ENCODE data around the gene FNBP1. TPM values are rescaled to one million over a fixed set of nuclear protein-coding genes. Genes with fewer than 3 reads are reported as not detected.

FNBP1 gene
- total and polyA plus RNA-seq, 10 of the 15 experiments (the other 5 are each of a cell fraction or from before 2014, with no cell fraction given) = 64.5 to 353 (median 179) TPM

DNA sequence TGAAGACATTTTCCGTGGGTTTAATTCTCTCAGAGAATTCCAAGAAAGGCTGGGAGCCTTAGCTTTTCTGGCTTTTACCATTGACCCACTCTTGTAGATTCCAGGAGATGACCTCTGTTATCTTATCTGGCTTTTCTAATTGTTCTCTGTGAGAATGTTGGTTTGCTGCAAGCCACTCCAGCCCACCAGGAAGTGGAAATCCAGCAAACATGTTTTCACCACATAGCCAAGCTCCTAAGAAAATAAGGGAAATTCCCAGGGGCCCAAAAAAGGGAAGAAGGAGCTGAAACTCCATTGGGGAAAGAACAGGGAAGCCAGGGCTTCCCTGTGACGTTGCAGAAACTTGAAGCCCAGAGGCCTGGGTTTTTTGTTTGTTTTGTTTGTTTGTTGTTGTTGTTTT is 30.4 kb upstream of the FNBP1 start (continued):
- TF ChIP-seq USF1 (IDR thresholded peaks at IDR 0.05; ENCODE audit: borderline replicate concordance, extremely low read length, insufficient read depth, low read depth, low read length) (no peak), SMARCA5 (IDR thresholded peaks at IDR 0.05) (0 out of 2 replicates have a peak, but pooled peaks have one; percentile 22)

DNA sequence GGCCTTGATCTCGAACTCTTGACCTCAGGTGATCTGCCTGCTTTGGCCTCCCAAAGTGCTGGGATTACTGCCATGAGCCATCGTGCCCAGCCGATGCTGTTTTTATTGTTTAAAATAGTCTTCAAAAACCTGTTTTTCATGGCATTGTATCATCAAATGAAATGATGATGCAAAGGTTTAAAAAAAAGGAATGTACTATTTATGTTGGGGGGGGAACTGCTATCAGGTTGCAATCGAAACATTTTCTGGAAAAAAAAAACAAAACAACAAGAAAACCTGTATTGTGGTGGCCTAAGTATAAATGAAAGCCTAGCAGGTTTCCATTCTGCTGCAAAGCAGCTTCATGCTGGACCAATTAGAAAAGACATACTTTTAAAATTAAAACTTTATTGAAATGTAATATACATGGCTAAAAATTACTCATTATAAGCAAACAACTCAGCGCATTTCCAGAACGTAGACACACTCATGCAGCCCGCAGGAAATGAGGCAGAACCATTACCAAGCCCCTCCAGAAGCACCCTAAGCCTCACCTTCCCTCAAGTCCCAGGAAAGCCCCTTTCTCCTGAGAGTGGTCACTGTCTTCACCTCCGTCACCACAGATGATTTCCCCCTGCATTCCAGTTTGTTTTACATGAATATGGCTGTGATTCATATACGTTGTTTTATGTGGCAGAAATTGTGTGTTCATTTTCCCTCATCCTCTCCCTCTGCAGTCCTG is 29.7 kb upstream of the FNBP1 start:
- H3K4me3 ChIP-seq = peak overlapping the region; percentile 37; the same call in 1 of the 2 replicates
- intact Hi-C loops (cut with micrococcal nuclease; ENCODE audit: unreplicated experiment) = no loop called here
- H3K27ac ChIP-seq (ENCODE audit: control insufficient read depth, insufficient read depth) = peak overlapping the region; percentile 89
- H3K9me3 ChIP-seq (replicated peaks; ENCODE audit: control insufficient read depth, insufficient read depth, low read length) = no peaks in the 10 kb centered on the region
- no peaks in the 10 kb centered on the region; the same call in 1 of the 2 replicates for H4K20me1 ChIP-seq (ENCODE audit: control insufficient read depth, insufficient read depth)
- DNase-seq (ENCODE audit: low read depth, low spot score) (peak; percentile 53), FAIRE-seq (peak; percentile 85), ATAC-seq (peak; percentile 94)
- POLR2A ChIA-PET = no interaction called here
- SMC1A ChIA-PET (ENCODE audit: uncharacterized antibody, unreplicated experiment) = interaction anchor here (1.8 kb wide), 1 partner anchor 28 kb away, joined by 6 read pairs; no protein-coding TSS in a partner anchor
- H3K9ac ChIP-seq (ENCODE audit: control insufficient read depth, insufficient read depth, low read length) = peak overlapping the region; percentile 11; the same call in 1 of the 2 replicates
- H3K27me3 ChIP-seq (replicated peaks in 1 of 2; ENCODE audit: control insufficient read depth in 2 of 2, insufficient read depth in 2 of 2, low read length in 1 of 2) = no peaks in the 10 kb centered on the region
- H3K4me2 ChIP-seq (ENCODE audit: control insufficient read depth, insufficient read depth) = peak overlapping the region; percentile 50
- RAD21 ChIA-PET (ENCODE audit: unreplicated experiment) = no interaction called here
- no peak overlapping the region for H2AFZ ChIP-seq (ENCODE audit: control insufficient read depth, low read depth, low read length)
- no TSS peak for BruUV-seq (replicated peaks)
- H3K36me3 ChIP-seq (ENCODE audit: control insufficient read depth in 2 of 2, insufficient read depth in 2 of 2, low read length in 1 of 2) = peaks cover 2 to 5% of the 10 kb centered on the region in 2 experiments; a peak in 3 of 4 replicates
- H3K79me2 ChIP-seq (ENCODE audit: control insufficient read depth, insufficient read depth, low read length) = peaks cover 60% of the 10 kb centered on the region
- in situ Hi-C loops (cut with MboI) = no loop called here
- 58% methylated on average over 9 of the region's 9 CpGs for WGBS (ENCODE audit: insufficient coverage, insufficient replicate concordance, low lambda C conversion rate, missing lambda C conversion rate)
- CTCF ChIA-PET = interaction anchor here (2.3 kb wide), 1 partner anchor 188 kb away, joined by 9 read pairs; no protein-coding TSS in a partner anchor
- H3K4me1 ChIP-seq (ENCODE audit: control insufficient read depth, insufficient read depth, low read length) = peaks cover 19% of the 10 kb centered on the region
- TF ChIP-seq, protein P1, sequence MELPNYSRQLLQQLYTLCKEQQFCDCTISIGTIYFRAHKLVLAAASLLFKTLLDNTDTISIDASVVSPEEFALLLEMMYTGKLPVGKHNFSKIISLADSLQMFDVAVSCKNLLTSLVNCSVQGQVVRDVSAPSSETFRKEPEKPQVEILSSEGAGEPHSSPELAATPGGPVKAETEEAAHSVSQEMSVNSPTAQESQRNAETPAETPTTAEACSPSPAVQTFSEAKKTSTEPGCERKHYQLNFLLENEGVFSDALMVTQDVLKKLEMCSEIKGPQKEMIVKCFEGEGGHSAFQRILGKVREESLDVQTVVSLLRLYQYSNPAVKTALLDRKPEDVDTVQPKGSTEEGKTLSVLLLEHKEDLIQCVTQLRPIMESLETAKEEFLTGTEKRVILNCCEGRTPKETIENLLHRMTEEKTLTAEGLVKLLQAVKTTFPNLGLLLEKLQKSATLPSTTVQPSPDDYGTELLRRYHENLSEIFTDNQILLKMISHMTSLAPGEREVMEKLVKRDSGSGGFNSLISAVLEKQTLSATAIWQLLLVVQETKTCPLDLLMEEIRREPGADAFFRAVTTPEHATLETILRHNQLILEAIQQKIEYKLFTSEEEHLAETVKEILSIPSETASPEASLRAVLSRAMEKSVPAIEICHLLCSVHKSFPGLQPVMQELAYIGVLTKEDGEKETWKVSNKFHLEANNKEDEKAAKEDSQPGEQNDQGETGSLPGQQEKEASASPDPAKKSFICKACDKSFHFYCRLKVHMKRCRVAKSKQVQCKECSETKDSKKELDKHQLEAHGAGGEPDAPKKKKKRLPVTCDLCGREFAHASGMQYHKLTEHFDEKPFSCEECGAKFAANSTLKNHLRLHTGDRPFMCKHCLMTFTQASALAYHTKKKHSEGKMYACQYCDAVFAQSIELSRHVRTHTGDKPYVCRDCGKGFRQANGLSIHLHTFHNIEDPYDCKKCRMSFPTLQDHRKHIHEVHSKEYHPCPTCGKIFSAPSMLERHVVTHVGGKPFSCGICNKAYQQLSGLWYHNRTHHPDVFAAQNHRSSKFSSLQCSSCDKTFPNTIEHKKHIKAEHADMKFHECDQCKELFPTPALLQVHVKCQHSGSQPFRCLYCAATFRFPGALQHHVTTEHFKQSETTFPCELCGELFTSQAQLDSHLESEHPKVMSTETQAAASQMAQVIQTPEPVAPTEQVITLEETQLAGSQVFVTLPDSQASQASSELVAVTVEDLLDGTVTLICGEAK (IDR thresholded peaks at IDR 0.05; ENCODE audit: borderline replicate concordance) = peak; percentile 89
- TF ChIP-seq CREB1 (IDR thresholded peaks at IDR 0.05; ENCODE audit: low read depth) (0 out of 2 replicates have a peak, but pooled peaks have one; percentile 21), ZZZ3 (IDR thresholded peaks at IDR 0.05; ENCODE audit: control insufficient read depth, insufficient read length, low read depth) (no peak), ATF7 (IDR thresholded peaks at IDR 0.05; ENCODE audit: low read depth) (peak; percentile 48; the same call in 1 of the 2 replicates), NBN (IDR thresholded peaks at IDR 0.05) (peak; percentile 31; the same call in 1 of the 2 replicates), RUNX3 (IDR thresholded peaks at IDR 0.05; ENCODE audit: low read length) (peak; percentile 88), IKZF1 (conservative IDR thresholded peaks at IDR 0.05) (peak; percentile 79; the same call in 1 of the 2 replicates), EED (IDR thresholded peaks at IDR 0.05; ENCODE audit: low read depth) (peak; percentile 69; the same call in 1 of the 2 replicates), NKRF (conservative IDR thresholded peaks at IDR 0.05) (no peak), IRF3 (IDR thresholded peaks at IDR 0.05) (no peak), IKZF2 (IDR thresholded peaks at IDR 0.05) (peak in 1 of 2 experiments; percentile 81; a peak in 3 of 4 replicates), PML (IDR thresholded peaks at IDR 0.05; ENCODE audit: low read length) (no peak)
